Endothelial cell of umbilical vein (primary cell): ENCODE results near the gene RAPGEF4. TPM values are rescaled to one million over a fixed set of nuclear protein-coding genes. Genes with fewer than 3 reads are reported as not detected.

Experiments
- BruUV-seq: library from RNA; stranded (reverse); fragments of 400-500 nt; replicated peaks from 2 replicates; lab custom pipeline; 2021; lab: Mats Ljungman, UMichigan
- CTCF ChIA-PET: fragments of 300-600, 350-600 bp; sonication (Branson Sonifier 250); formaldehyde crosslinking; loops from one replicate; lab custom pipeline; 2021; ENCODE audit warnings: antibody characterized with exemption, inconsistent platforms; lab: Charles Lee
- POLR2A ChIA-PET: fragments of 300-600, 350-600 bp; sonication (Branson Sonifier 250); formaldehyde crosslinking; loops from one replicate; lab custom pipeline; 2021; ENCODE audit warnings: antibody characterized with exemption, inconsistent platforms; lab: Charles Lee
- DNase-seq: peaks from one replicate; pipeline ENCODE4 v3.0.0-alpha.2; 2011; ENCODE audit warnings: low read depth, low spot score
- FAIRE-seq: peaks from 2 replicates; lab custom pipeline; 2011; peaks lifted over from hg19 to GRCh38; lab: Jason Lieb, UNC
- H2AFZ ChIP-seq: 2 replicates; pipeline ENCODE4 v1.6.0; 2012; ENCODE audit warnings: low read depth, low read length, control low read depth, inconsistent platforms
- H3K27ac ChIP-seq: 2 replicates; pipeline ENCODE4 v1.5.1; 2011; ENCODE audit warnings: low read depth, mild to moderate bottlenecking, control low read depth, low read length, moderate library complexity; ENCODE audit not compliant: insufficient read depth
- H3K27me3 ChIP-seq, 2 experiments: 2 replicates each; pipeline versions ENCODE4 v1.6.0 to v1.6.1; 2011; ENCODE audit warnings: low read length in 2 of 2, mixed read lengths in 1 of 2; ENCODE audit not compliant: control insufficient read depth in 2 of 2, insufficient read depth in 2 of 2
- H3K36me3 ChIP-seq, 2 experiments: 2 replicates in 1 of 2; 3 replicates in 1 of 2; pipeline ENCODE4 v1.5.1; 2011; ENCODE audit warnings: low read length in 2 of 2, mild to moderate bottlenecking in 1 of 2, moderate library complexity in 1 of 2; ENCODE audit not compliant: control insufficient read depth in 2 of 2, insufficient read depth in 2 of 2; ENCODE audit errors: extremely low read depth in 1 of 2
- H3K4me1 ChIP-seq: 3 replicates; pipeline ENCODE4 v1.5.1; 2011; ENCODE audit warnings: mild to moderate bottlenecking, low read length; ENCODE audit not compliant: control insufficient read depth, insufficient read depth; ENCODE audit errors: extremely low read depth
- H3K4me2 ChIP-seq: 2 replicates; pipeline ENCODE4 v1.6.1; 2011; ENCODE audit warnings: low read length, control low read depth, mixed read lengths; ENCODE audit not compliant: insufficient read depth
- H3K4me3 ChIP-seq, 3 experiments: fragments of 200-600 bp in 1 of 3; sonication (generic), shearing (Covaris generic) in 1 of 3; replicated peaks in 1 of 3; 2 replicates each; pipeline ENCODE4 v1.5.1; 2011 to 2016; ENCODE audit warnings: control low read depth in 3 of 3, low read length in 3 of 3, mild to moderate bottlenecking in 2 of 3, inconsistent platforms in 1 of 3, low read depth in 1 of 3, moderate library complexity in 1 of 3; ENCODE audit not compliant: insufficient read depth in 1 of 3
- H3K79me2 ChIP-seq: 2 replicates; pipeline ENCODE4 v1.6.0; 2012; ENCODE audit warnings: low read length, inconsistent platforms; ENCODE audit not compliant: control insufficient read depth, insufficient read depth
- H3K9ac ChIP-seq: replicated peaks from 2 replicates; pipeline ENCODE3; 2011; ENCODE audit warnings: low read length, control low read depth; ENCODE audit not compliant: insufficient read depth; ENCODE audit errors: extremely low read depth
- H3K9me1 ChIP-seq: replicated peaks from 3 replicates; pipeline ENCODE4 v1.6.0; 2011; ENCODE audit warnings: mild to moderate bottlenecking, low read length; ENCODE audit not compliant: control insufficient read depth, insufficient read depth; ENCODE audit errors: extremely low read depth
- H3K9me3 ChIP-seq: replicated peaks from 2 replicates; pipeline ENCODE4 v1.5.1; 2012; ENCODE audit warnings: low read length, inconsistent platforms; ENCODE audit not compliant: control insufficient read depth, insufficient read depth
- H4K20me1 ChIP-seq: replicated peaks from 2 replicates; pipeline ENCODE3; 2011; ENCODE audit warnings: mild to moderate bottlenecking, low read length; ENCODE audit not compliant: control insufficient read depth, insufficient read depth; ENCODE audit errors: extremely low read depth
- EZH2 ChIP-seq: IDR thresholded peaks from 2 replicates; pipeline ENCODE4 v1.6.1; 2012; ENCODE audit warnings: borderline replicate concordance, low read depth, mild to moderate bottlenecking, moderate library complexity, low read length, inconsistent platforms; ENCODE audit not compliant: severe bottlenecking
- FOS ChIP-seq: IDR thresholded peaks from 2 replicates; pipeline ENCODE4 v1.6.1; 2011; ENCODE audit warnings: mild to moderate bottlenecking, low read length, moderate library complexity, borderline replicate concordance; ENCODE audit not compliant: insufficient read depth
- GATA2 ChIP-seq: IDR thresholded peaks from 2 replicates; pipeline ENCODE4 v1.7.0; 2011; ENCODE audit warnings: low read depth, mild to moderate bottlenecking, moderate library complexity, mixed read lengths, low read length; ENCODE audit not compliant: insufficient read length, insufficient read depth
- JUN ChIP-seq: IDR thresholded peaks from 2 replicates; pipeline ENCODE4 v1.6.1; 2011; ENCODE audit warnings: borderline replicate concordance, low read depth; ENCODE audit not compliant: insufficient read length, insufficient read depth
- MYC ChIP-seq: IDR thresholded peaks from one replicate; pipeline ENCODE4 v1.6.1; 2011; ENCODE audit warnings: mild to moderate bottlenecking, low read depth, low read length
- POLR2A ChIP-seq: IDR thresholded peaks from 2 replicates; pipeline ENCODE4 v1.6.1; 2012; ENCODE audit warnings: low read depth, mild to moderate bottlenecking, control low read depth, low read length
- POLR2AphosphoS5 ChIP-seq: IDR thresholded peaks from 2 replicates; pipeline ENCODE4 v1.6.1; 2012; ENCODE audit warnings: low read depth, mild to moderate bottlenecking, control low read depth, low read length, moderate library complexity; ENCODE audit not compliant: insufficient read depth
- dilution Hi-C: fragments of 300-500 bp; cut with MboI; formaldehyde crosslinking; loops from one replicate; pipeline ENCODE4 v1.15.0; 2019; ENCODE audit warnings: low sequenced_read_pairs; ENCODE audit not compliant: extremely low pct_ligation_motif_present
- intact Hi-C: fragments of 100-400 bp; cut with micrococcal nuclease; formaldehyde crosslinking; loops from one replicate; pipeline ENCODE4 v1.10.0; 2022
- polyA plus RNA-seq, 4 experiments: library from polyadenylated mRNA; depleted of rRNA in 3 of 4; stranded (reverse) in 3 of 4; unstranded in 1 of 4; fragments of >200 nt; gene quantifications; 2 replicates each; pipeline versions ENCODE4 v1.2.1 to v1.2.3, GENCODE V29; 2011 to 2012; ENCODE audit warnings: missing spikeins in 1 of 4
- total RNA-seq: library from RNA; stranded (reverse); gene quantifications from 2 replicates; pipeline ENCODE4 v1.2.3, GENCODE V29; 2021
- TF ChIP-seq, protein P1 (sequence below), 2 donors: IDR thresholded peaks; 1 replicate in 1 of 2; 2 replicates in 1 of 2; pipeline ENCODE4 v1.5.1; 2011; ENCODE audit warnings: low read length in 2 of 2, mild to moderate bottlenecking in 2 of 2, moderate library complexity in 2 of 2, control low read depth in 1 of 2, inconsistent platforms in 1 of 2, low read depth in 1 of 2; ENCODE audit not compliant: insufficient read depth in 1 of 2; ENCODE audit errors: extremely low read depth in 1 of 2
- TF ChIP-seq, protein P2 (sequence below): IDR thresholded peaks from 2 replicates; pipeline ENCODE4 v1.6.1; 2011; ENCODE audit not compliant: insufficient read depth, insufficient read length

The RAPGEF4 gene
- total and polyA plus RNA-seq, 2 donors (not counting 3 experiments of a cell fraction or from before 2014, with no cell fraction given): 7.2 to 9.2 TPM

DNA sequence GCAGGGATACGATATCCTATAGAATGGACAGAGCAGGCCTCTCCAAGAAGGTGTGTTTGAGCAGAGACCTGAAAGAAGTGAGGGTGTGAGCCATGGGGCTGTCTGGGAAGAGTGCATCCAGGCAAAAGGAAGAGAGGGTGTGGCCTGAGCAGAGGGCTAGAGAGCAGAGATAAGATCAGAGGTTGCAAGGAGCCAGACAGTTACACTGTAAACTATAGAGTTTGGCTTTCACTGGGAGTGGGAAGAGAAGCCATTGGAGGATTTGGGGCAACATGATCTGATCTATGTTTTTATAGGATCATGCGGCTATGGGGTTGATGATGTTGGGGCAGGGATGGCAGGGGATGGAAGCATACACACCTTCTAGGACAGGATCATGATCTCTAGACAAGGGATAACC lies 215.9 kb downstream of the RAPGEF4 start:
- Histone ChIP-seq H3K4me3 (no peak overlapping the region), H3K4me1 (peaks cover 10% of the 10 kb centered on the region), H3K9ac (no peak overlapping the region), H2AFZ (no peak overlapping the region), H3K9me3 (no peaks in the 10 kb centered on the region), H4K20me1 (no peaks in the 10 kb centered on the region), H3K9me1 (no peaks in the 10 kb centered on the region), H3K27ac (no peak overlapping the region), H3K4me2 (no peak overlapping the region), H3K27me3 (no peaks in the 10 kb centered on the region), H3K79me2 (no peaks in the 10 kb centered on the region), H3K36me3 (no peaks in the 10 kb centered on the region)
- TF ChIP-seq FOS (no peak), JUN (no peak), EZH2 (no peak), POLR2AphosphoS5 (no peak), POLR2A (no peak)
- ChIA-PET POLR2A (no interaction called here), CTCF (interaction anchor here (0.7 to 1.7 kb wide), 2 partner anchors 20 to 24 kb away, joined by 3 to 4 read pairs; no protein-coding TSS in a partner anchor)
- dilution Hi-C loops (no loop called here), intact Hi-C loops (no loop called here)
- FAIRE-seq (no peak), DNase-seq (no peak)
- no TSS peak for BruUV-seq

DNA sequence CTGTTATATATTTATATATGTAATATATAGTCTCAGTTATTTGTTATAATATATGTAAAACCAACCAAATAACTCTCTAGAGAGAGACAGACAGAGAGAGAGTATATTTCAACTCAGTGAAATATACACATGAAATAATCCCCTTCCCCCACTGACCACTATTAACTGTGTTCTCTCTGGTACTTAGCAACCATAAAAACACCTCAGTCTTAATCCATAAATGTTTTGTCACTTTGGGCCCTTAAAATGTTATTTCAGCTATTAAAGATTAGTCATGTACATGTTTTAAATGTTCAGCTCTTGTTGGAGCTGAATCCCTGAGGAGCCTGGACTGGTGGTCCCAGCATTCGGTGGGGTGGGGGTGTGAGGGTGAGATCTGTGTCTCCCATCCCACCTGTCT lies 217.8 kb downstream of the RAPGEF4 start:
- Histone ChIP-seq H3K4me3 (no peak overlapping the region), H3K9ac (no peak overlapping the region), H3K79me2 (no peaks in the 10 kb centered on the region), H3K9me1 (no peaks in the 10 kb centered on the region), H3K9me3 (no peaks in the 10 kb centered on the region), H3K36me3 (no peaks in the 10 kb centered on the region), H3K27me3 (no peaks in the 10 kb centered on the region), H2AFZ (no peak overlapping the region), H3K4me1 (no peaks in the 10 kb centered on the region), H3K27ac (no peak overlapping the region), H4K20me1 (no peaks in the 10 kb centered on the region), H3K4me2 (no peak overlapping the region)
- dilution Hi-C loops: no loop called here
- CTCF ChIA-PET: interaction anchor here (1.2 to 1.7 kb wide), 3 partner anchors 19 to 75 kb away, joined by 3 to 7 read pairs (median 4); no protein-coding TSS in a partner anchor
- FAIRE-seq: no peak
- intact Hi-C loops: no loop called here
- no TSS peak for BruUV-seq
- DNase-seq: no peak
- no peak for TF ChIP-seq JUN
- no peak for TF ChIP-seq POLR2A
- TF ChIP-seq POLR2AphosphoS5: no peak
- TF ChIP-seq, protein P1, sequence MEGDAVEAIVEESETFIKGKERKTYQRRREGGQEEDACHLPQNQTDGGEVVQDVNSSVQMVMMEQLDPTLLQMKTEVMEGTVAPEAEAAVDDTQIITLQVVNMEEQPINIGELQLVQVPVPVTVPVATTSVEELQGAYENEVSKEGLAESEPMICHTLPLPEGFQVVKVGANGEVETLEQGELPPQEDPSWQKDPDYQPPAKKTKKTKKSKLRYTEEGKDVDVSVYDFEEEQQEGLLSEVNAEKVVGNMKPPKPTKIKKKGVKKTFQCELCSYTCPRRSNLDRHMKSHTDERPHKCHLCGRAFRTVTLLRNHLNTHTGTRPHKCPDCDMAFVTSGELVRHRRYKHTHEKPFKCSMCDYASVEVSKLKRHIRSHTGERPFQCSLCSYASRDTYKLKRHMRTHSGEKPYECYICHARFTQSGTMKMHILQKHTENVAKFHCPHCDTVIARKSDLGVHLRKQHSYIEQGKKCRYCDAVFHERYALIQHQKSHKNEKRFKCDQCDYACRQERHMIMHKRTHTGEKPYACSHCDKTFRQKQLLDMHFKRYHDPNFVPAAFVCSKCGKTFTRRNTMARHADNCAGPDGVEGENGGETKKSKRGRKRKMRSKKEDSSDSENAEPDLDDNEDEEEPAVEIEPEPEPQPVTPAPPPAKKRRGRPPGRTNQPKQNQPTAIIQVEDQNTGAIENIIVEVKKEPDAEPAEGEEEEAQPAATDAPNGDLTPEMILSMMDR (IDR thresholded peaks at IDR 0.05; ENCODE audit: extremely low read depth in 1 of 2, insufficient read depth in 1 of 2, low read depth in 1 of 2, low read length in 2 of 2): no peak
- TF ChIP-seq MYC: no peak
- TF ChIP-seq EZH2: no peak
- TF ChIP-seq, protein P2, sequence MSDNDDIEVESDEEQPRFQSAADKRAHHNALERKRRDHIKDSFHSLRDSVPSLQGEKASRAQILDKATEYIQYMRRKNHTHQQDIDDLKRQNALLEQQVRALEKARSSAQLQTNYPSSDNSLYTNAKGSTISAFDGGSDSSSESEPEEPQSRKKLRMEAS: no peak
- TF ChIP-seq GATA2: no peak
- TF ChIP-seq FOS: no peak
- POLR2A ChIA-PET: no interaction called here
